ENCODE results near the gene STARD3. TPM values are rescaled to one million over a fixed set of nuclear protein-coding genes. Genes with fewer than 3 reads are reported as not detected.
A peak's percentile ranks its signal among the peaks of the same experiment; 100 is the strongest.

STARD3 gene
- total RNA-seq, 1 donor from 2014 or later = 62.0 TPM

- H3K36me3 Mint-ChIP-seq = no peaks in the 10 kb centered on the region
- peaks cover 6% of the 10 kb centered on the region for H3K4me1 Mint-ChIP-seq (ENCODE audit: unreplicated experiment)
- no peak for DNase-seq (ENCODE audit: extremely low spot score, unreplicated experiment)
- peaks cover 69% of the 10 kb centered on the region for H3K27me3 Mint-ChIP-seq
- no peak overlapping the region for H3K4me3 Mint-ChIP-seq
- no peaks in the 10 kb centered on the region for H3K9me3 Mint-ChIP-seq
- no peak overlapping the region for H3K27ac Mint-ChIP-seq
- no peak for TF ChIP-seq CTCF (conservative IDR thresholded peaks at IDR 0.05)
Observed at GRCh38 chr17:39622380-39623006, 14.5 kb upstream of the STARD3 start.

DNA sequence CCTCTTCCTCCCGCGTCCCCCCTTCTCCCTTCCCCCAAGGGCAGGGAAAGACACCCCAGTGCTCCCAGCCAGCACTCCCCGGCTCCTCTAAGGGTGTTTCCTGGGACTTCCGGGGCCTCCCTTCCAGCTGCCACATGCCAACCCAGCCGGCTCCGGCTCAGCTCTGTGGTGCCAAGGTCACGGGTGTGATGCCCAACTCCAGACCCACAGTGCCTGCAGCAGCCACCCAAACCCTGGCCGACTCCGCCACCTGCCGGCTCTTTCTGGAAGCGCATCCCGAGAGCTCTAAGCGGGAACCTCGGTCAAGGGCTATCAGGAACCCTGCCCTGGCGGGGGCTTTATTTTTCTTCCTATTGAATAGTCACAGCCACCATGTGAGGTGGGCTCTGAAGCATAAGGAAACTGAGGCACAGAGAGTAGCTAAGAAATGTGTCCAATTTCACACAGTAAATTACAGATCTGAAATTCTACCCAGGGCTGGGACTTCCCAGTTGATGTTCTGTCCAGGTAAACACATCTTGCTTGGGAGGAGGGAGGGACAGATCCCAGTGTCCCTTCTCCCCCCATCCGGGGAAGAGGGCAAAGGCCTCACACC is 13.5 kb upstream of the STARD3 start:
- H3K9me3 Mint-ChIP-seq = no peaks in the 10 kb centered on the region
- peaks cover 71% of the 10 kb centered on the region for H3K27me3 Mint-ChIP-seq
- no peaks in the 10 kb centered on the region for H3K36me3 Mint-ChIP-seq
- peak; percentile 93 for TF ChIP-seq CTCF (conservative IDR thresholded peaks at IDR 0.05)
- peak; percentile 87 for DNase-seq (ENCODE audit: extremely low spot score, unreplicated experiment)
- H3K27ac Mint-ChIP-seq = no peak overlapping the region
- peaks cover 6% of the 10 kb centered on the region for H3K4me1 Mint-ChIP-seq (ENCODE audit: unreplicated experiment)
- no peak overlapping the region for H3K4me3 Mint-ChIP-seq

- TF ChIP-seq CTCF (conservative IDR thresholded peaks at IDR 0.05) = no peak
- no peaks in the 10 kb centered on the region for H3K9me3 Mint-ChIP-seq
- H3K36me3 Mint-ChIP-seq = no peaks in the 10 kb centered on the region
- peaks cover 6% of the 10 kb centered on the region for H3K4me1 Mint-ChIP-seq (ENCODE audit: unreplicated experiment)
- no peak overlapping the region for H3K27ac Mint-ChIP-seq
- H3K27me3 Mint-ChIP-seq = peaks cover 69% of the 10 kb centered on the region
- no peak overlapping the region for H3K4me3 Mint-ChIP-seq
- no peak for DNase-seq (ENCODE audit: extremely low spot score, unreplicated experiment)
Observed at GRCh38 chr17:39624313-39624712, 12.6 kb upstream of the STARD3 start.

DNA sequence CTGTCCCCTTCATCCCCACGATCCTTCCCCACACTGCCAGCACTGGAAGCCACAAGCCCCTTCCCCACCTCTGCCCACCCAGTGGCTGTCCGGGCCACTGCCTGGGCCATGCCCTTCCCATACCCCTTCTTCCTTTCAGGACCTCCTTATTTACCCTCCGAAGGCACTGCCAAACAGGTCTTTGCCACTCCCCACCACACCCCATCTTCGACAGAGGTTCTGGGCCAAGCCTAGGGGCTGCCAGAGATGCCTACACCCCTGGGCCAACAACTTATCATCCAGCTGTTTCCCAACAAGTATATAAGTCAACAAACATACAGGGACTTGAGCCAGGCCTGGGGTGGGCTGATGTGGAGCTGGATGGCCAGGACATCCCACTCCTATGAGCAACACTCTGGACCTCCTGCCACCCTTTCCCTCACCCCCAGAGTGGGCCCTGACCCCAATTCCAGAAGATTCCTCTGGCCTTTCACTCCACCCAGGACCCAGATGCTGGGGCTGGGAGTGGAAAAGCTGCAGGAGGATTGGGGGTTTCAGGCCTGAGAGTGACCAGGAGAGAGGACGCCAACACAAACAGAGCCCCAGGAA is 11.7 kb upstream of the STARD3 start:
- H3K27ac Mint-ChIP-seq = peak overlapping the region; percentile 21
- no peaks in the 10 kb centered on the region for H3K9me3 Mint-ChIP-seq
- no peaks in the 10 kb centered on the region for H3K36me3 Mint-ChIP-seq
- TF ChIP-seq CTCF (conservative IDR thresholded peaks at IDR 0.05) = no peak
- peaks cover 64% of the 10 kb centered on the region for H3K27me3 Mint-ChIP-seq
- peaks cover 6% of the 10 kb centered on the region for H3K4me1 Mint-ChIP-seq (ENCODE audit: unreplicated experiment)
- no peak for DNase-seq (ENCODE audit: extremely low spot score, unreplicated experiment)
- peak overlapping the region; percentile 84 for H3K4me3 Mint-ChIP-seq

- H3K36me3 Mint-ChIP-seq = no peaks in the 10 kb centered on the region
- peaks cover 62% of the 10 kb centered on the region for H3K27me3 Mint-ChIP-seq
- TF ChIP-seq CTCF (conservative IDR thresholded peaks at IDR 0.05) = no peak
- H3K9me3 Mint-ChIP-seq = no peaks in the 10 kb centered on the region
- no peak within 1 kb of the TSS for H3K27ac Mint-ChIP-seq
- H3K4me3 Mint-ChIP-seq = peak within 1 kb of the TSS; percentile 84
- peaks cover 11% of the 10 kb centered on the region for H3K4me1 Mint-ChIP-seq (ENCODE audit: unreplicated experiment)
- no peak for DNase-seq (ENCODE audit: extremely low spot score, unreplicated experiment)
Observed at GRCh38 chr17:39626171-39627046, 10.5 kb upstream of the STARD3 start, which contains the start of gene PPP1R1B. PPP1R1B (plus strand) TSS chr17:39626952; CDS start chr17:39627393, 441 bp downstream.
